ENCODE data around the gene CRHR1.
"Not testable (repeated sequence)": the region's sequence is repeated elsewhere in the genome, so short reads cannot be mapped to it uniquely, and the experiment has no call there.

The CRHR1 gene

DNA sequence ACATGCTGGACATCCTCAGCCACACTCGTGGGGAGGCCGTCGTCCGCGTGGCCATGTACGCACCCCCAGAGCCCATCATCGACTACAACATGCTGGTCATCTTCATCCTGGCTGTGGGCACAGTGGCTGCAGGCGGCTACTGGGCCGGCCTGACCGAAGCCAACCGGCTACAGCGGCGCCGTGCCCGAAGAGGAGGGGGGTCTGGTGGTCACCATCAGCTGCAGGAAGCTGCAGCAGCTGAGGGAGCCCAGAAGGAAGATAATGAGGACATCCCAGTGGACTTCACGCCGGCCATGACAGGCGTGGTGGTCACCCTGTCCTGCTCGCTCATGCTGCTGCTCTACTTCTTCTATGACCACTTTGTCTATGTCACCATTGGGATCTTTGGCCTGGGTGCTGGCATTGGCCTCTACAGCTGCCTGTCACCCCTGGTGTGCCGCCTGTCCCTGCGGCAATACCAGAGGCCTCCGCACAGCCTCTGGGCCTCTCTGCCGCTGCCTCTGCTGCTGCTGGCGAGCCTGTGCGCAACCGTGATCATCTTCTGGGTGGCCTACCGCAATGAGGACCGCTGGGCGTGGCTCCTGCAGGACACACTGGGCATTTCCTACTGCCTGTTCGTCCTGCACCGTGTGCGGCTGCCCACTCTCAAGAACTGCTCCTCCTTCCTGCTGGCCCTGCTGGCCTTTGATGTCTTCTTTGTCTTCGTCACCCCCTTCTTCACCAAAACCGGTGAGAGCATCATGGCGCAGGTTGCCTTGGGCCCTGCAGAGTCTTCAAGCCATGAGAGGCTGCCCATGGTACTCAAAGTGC lies 61.5 kb downstream of the CRHR1 start:
- DNase-seq (ENCODE audit: low read depth in 2 of 2), result no peak

DNA sequence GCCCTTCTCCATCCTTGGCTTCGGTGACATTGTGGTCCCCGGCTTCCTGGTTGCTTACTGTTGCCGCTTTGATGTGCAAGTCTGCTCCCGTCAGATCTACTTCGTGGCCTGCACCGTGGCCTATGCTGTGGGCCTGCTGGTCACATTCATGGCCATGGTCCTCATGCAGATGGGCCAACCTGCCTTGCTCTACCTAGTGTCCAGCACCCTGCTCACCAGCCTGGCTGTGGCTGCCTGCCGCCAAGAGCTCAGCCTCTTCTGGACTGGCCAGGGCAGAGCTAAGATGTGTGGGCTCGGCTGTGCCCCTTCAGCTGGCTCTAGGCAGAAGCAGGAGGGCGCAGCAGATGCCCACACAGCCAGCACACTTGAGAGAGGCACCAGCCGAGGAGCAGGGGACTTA lies 62.1 kb downstream of the CRHR1 start:
- DNase-seq (ENCODE audit: low read depth in 2 of 2), result no peak

GRCh38 chr17:45846646-45847045 lies 62.5 kb downstream of the CRHR1 start:
- no peak for DNase-seq (ENCODE audit: low read depth in 2 of 2)

- DNase-seq (ENCODE audit: low read depth in 2 of 2), result no peak
These were observed 63.0 kb downstream of the CRHR1 start for GRCh38 chr17:45847101-45847500.

- DNase-seq (ENCODE audit: low read depth in 2 of 2), result no peak
These were observed 63.6 kb downstream of the CRHR1 start for GRCh38 chr17:45847747-45848146.

DNA sequence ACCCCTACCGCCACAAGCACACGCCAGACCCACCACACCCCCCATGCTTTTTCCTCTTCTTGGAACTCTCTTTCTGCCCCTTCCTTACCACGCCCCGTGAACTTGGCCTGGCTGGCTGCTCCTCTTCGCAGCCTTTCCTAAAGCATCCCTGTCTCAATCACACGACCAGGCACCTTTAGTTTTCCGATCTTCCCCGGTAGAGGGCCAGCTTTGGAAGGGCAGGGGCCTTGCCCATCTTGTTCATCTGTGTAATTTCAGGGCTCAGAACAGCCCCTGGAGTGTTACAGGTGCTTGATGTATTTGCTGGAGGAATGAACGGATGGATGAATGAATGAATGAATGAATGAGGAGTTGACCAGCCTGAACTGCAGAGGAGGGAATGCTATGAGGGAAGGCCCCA lies 64.3 kb downstream of the CRHR1 start:
- no peak for DNase-seq (ENCODE audit: low read depth in 2 of 2)

DNA sequence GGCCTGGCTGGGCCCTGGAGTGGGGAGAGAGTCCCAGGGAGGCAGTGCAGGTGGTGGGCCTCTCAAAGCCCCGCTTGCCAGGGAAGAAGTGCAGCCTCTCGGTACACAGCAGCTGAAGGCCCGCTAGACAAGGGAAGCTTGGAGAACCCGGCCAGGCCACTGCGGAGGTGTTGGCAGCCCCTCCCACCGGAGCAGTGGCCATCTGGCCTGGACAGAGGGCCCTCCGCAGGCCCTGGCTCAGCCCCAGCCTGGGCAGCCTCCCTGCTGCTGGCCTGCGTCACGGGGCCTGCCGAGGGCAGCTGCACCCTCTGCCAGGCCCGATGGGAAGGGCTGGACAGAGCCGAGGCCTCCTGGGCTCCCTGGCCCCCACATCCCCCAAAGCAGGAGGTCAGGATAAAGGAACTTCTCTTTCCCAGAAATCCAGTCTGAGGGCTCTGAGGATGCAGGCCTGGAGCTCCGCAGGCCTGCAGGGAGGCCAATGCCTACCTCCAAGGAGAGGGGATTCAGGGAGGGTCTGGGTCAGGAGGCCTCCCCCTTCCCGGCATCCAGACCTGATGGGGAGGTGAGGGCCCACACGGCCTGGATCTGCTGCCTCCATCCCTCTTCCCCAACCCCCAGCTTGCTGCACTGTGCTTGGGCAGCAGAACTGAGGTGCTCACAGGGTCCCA lies 64.9 kb downstream of the CRHR1 start:
- no peak for DNase-seq (ENCODE audit: low read depth in 2 of 2)

DNA sequence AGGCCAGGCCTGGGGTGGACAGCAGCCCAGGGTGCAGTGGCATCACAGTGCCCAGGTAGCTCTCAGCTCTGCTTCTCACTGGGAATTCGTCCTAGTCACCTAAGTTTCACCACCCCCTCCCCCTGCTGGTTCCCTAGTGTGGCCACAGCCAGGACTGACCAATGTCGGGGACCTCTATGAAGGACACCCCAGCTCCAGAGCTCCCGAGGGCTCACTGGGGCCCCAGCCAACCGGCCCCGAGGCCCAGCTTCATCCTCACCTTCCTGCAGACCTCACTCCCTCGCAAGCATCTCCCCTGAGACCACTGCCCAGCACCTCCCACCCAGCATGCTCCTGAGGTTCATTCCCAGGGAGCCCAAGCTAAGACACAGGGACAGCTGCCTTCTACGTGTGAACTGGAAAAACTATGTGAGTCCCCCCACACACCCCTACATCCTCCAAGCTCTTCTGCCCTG lies 65.4 kb downstream of the CRHR1 start:
- no peak for DNase-seq (ENCODE audit: low read depth in 2 of 2)

- DNase-seq (ENCODE audit: low read depth in 2 of 2), result no peak
These were observed 65.9 kb downstream of the CRHR1 start for GRCh38 chr17:45850011-45850410.

DNA sequence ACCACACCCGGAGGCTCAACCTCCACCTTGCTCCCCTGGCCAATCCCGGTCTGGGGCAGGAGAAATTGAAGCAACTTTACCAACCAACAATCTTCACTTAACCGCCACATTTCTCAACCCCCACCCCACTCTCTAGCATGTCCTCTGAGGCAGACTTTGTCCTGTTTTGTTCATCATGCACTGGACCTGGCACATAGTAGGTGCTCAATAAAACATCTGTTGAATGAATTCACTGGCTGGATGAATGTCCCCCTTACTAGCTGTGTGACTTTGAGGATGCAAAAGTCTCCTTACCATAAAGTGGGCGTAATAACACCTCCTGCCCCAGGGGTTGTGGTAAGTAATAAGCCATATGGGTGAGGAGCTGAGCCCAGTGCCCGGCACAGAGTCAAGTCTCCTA lies 66.3 kb downstream of the CRHR1 start:
- DNase-seq (ENCODE audit: low read depth in 2 of 2), result no peak

- DNase-seq (ENCODE audit: low read depth in 2 of 2), result no peak
These were observed 66.9 kb downstream of the CRHR1 start for GRCh38 chr17:45851022-45851421.

GRCh38 chr17:45851464-45851863 lies 67.3 kb downstream of the CRHR1 start:
- DNase-seq (ENCODE audit: low read depth in 2 of 2), result no peak

DNA sequence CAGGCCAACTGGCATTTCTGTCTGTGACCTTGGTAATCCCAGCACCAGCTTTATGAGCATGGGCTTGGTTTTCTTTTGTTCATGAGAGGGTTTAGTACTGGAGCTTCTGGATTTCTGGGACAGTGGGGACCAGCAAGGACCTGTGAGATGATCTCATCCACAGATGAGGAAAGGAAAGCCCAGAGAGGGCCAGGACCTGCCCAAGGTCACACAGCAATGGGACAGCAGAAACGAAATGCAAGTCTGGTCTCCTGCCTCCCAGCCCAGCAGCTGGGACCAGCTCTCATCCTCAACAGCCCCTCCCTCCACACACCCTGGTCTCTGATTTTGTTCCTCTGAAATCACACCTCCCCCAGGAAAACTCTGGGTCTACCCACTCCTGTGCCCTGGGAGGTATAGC lies 67.8 kb downstream of the CRHR1 start:
- DNase-seq (ENCODE audit: low read depth in 2 of 2), result no peak

- DNase-seq (ENCODE audit: low read depth in 2 of 2), result peak; percentile 31 to 62
These were observed 68.6 kb downstream of the CRHR1 start for GRCh38 chr17:45852535-45853297.

GRCh38 chr17:45854209-45854608 lies 70.1 kb downstream of the CRHR1 start:
- no peak for DNase-seq (ENCODE audit: low read depth in 2 of 2)

GRCh38 chr17:45855691-45856336 lies 71.7 kb downstream of the CRHR1 start:
- no peak for DNase-seq (ENCODE audit: low read depth in 2 of 2)

GRCh38 chr17:45857977-45858708 lies 74.0 kb downstream of the CRHR1 start:
- no peak for DNase-seq (ENCODE audit: low read depth in 2 of 2)

DNA sequence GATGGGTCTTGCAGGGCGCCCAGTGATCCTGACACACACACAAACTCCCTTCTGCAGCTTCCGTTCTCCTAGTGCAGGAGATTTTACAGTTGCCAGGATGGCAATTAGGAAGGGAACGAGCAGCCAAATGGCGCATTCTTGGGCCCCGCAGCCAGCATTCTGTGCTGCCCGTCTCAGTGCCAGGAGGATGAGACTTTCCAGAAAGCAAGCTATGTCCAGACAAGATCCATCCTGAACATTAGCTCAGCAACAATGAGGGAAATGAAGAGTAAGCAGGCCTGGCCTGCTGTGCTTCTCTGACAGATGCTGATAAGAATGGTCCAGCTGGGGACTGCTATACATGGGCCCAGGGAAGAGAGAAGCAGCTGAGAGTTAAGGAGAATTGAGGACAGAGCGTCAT lies 77.0 kb downstream of the CRHR1 start:
- DNase-seq (ENCODE audit: low read depth in 2 of 2), result no peak

DNA sequence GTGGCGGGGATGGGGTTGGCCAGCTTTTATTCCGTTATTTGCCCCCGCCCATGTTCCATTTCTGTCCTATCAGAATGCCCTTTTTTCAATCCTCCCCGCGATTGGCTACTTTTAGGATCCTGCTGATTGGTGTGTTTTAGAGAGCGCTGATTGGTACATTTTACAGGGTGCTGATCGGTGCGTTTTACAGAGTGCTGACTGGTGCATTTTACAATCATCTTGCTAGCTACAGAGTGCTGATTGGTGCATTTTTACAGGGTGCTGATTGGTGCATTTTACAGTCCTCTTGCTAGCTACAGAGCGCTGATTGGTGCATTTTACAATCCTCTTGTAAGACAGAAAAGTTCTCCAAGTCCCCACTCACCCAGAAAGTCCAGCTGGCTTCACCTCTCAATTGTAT lies 78.0 kb downstream of the CRHR1 start:
- not testable (repeated sequence) for DNase-seq (ENCODE audit: low read depth in 2 of 2)

GRCh38 chr17:45863857-45864654 lies 79.9 kb downstream of the CRHR1 start:
- no peak for DNase-seq (ENCODE audit: low read depth in 2 of 2)

- DNase-seq (ENCODE audit: low read depth in 2 of 2), result no peak
These were observed 83.1 kb downstream of the CRHR1 start for GRCh38 chr17:45867171-45867570.
